SU-DHL-6 (cell line): Measurements from ENCODE around the gene NFE2L1.

Source experiments
- H2AFZ ChIP-seq: fragments of 200-600 bp; sonication (generic); 2 replicates; pipeline ENCODE4 v1.6.1; 2014; ENCODE audit warnings: low read depth, mild to moderate bottlenecking, moderate library complexity, mixed read lengths, antibody characterized with exemption, low read length; ENCODE audit not compliant: severe bottlenecking
- H3F3A ChIP-seq: fragments of 200-600 bp; shearing (Covaris generic); 2 replicates; pipeline ENCODE4 v1.6.0; 2016; ENCODE audit warnings: antibody characterized with exemption, mild to moderate bottlenecking; ENCODE audit not compliant: insufficient read depth
- H3K27ac ChIP-seq: fragments of 200-600 bp; sonication (generic); 2 replicates; pipeline ENCODE4 v1.5.1; 2016; ENCODE audit warnings: low read depth, mild to moderate bottlenecking, low read length, moderate library complexity, mixed read lengths
- H3K27me3 ChIP-seq: fragments of 200-600 bp; sonication (generic), shearing (Covaris generic); 2 replicates; pipeline ENCODE4 v1.6.0; 2014; ENCODE audit warnings: mild to moderate bottlenecking, low read length
- H3K36me3 ChIP-seq: fragments of 200-600 bp; sonication (generic); 2 replicates; pipeline ENCODE4 v1.6.1; 2014; ENCODE audit warnings: mild to moderate bottlenecking, low read length, mixed read lengths
- H3K4me2 ChIP-seq: fragments of 300-600, 200-600 bp; shearing (Covaris generic), sonication (generic); 2 replicates; pipeline ENCODE4 v1.6.0; 2014; ENCODE audit warnings: low read length, low read depth, mild to moderate bottlenecking; ENCODE audit not compliant: poor library complexity, severe bottlenecking
- H3K4me3 ChIP-seq: fragments of 200-600 bp; sonication (generic); 2 replicates; pipeline ENCODE4 v1.5.1; 2014; ENCODE audit warnings: antibody characterized with exemption, low read length, mild to moderate bottlenecking, mixed read lengths; ENCODE audit not compliant: insufficient read depth, poor library complexity, severe bottlenecking
- H3K79me2 ChIP-seq: fragments of 200-600 bp; sonication (generic); 2 replicates; pipeline ENCODE4 v1.6.1; 2014; ENCODE audit warnings: mild to moderate bottlenecking, low read length, moderate library complexity; ENCODE audit not compliant: insufficient read depth
- H3K9ac ChIP-seq: fragments of 200-600 bp; sonication (generic); 2 replicates; pipeline ENCODE4 v1.7.0; 2014; ENCODE audit warnings: mild to moderate bottlenecking, low read length
- H3K9me2 ChIP-seq: fragments of 200-600 bp; sonication (generic); replicated peaks from 2 replicates; pipeline ENCODE4 v1.6.1; 2014; ENCODE audit warnings: low read length; ENCODE audit not compliant: insufficient read depth
- H3K9me3 ChIP-seq: fragments of 200-600 bp; sonication (generic); 2 replicates; pipeline ENCODE4 v1.6.1; 2014; ENCODE audit warnings: low read length, mixed read lengths; ENCODE audit not compliant: insufficient read depth
- H4K20me1 ChIP-seq: fragments of 200-600 bp; sonication (generic); 2 replicates; pipeline ENCODE4 v1.6.1; 2014; ENCODE audit warnings: low read depth, mild to moderate bottlenecking, antibody characterized with exemption, low read length, moderate library complexity, mixed read lengths
- EZH2phosphoT487 ChIP-seq: fragments of 200-600 bp; sonication (generic), shearing (Covaris generic); conservative IDR thresholded peaks from 2 replicates; pipeline ENCODE4 v1.6.1; 2018; ENCODE audit warnings: mild to moderate bottlenecking, antibody characterized with exemption, low read length, moderate library complexity, mixed read lengths
- TF ChIP-seq, protein P1 (sequence below): fragments of 200-600 bp; sonication (generic); IDR thresholded peaks from one replicate; pipeline ENCODE4 v1.5.1; 2017; ENCODE audit warnings: antibody characterized with exemption, mild to moderate bottlenecking, low read length, moderate library complexity; ENCODE audit not compliant: insufficient read depth, poor library complexity, severe bottlenecking

NFE2L1 gene

DNA sequence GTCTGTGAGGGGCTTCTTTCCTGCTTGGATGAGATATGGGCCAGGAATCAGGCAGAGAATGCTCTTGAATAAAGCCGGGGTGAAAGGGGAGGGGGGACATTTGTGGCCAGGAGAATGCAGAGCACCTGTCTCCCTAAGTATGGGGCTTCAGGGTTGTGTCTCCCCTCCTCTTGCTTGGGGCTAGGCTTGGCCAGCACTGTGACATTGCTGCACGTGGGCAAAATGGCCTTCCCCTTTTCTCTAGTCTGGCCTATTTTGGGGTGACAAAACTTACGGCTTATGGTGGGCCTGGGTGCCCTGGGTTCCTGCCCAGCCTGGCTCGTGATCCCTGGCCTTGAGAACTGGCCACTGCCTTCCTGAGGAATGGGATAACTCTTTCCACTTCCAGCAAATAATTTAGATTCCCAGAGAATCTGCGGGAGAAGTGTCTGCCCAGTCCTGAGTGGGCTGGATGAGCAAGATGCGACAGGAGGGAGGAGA, 5.6 kb downstream of the NFE2L1 start:
- H3F3A ChIP-seq, result peaks cover 3% of the 10 kb centered on the region; the same call in 1 of the 2 replicates
- no peak overlapping the region; the same call in 1 of the 2 replicates for H3K27ac ChIP-seq
- H3K9me3 ChIP-seq, result no peaks in the 10 kb centered on the region
- H3K9ac ChIP-seq, result 0 out of 2 replicates have a peak overlapping the region, but pooled peaks have one; percentile 6
- H2AFZ ChIP-seq, result no peak overlapping the region
- no peak for TF ChIP-seq EZH2phosphoT487
- TF ChIP-seq, protein P1, sequence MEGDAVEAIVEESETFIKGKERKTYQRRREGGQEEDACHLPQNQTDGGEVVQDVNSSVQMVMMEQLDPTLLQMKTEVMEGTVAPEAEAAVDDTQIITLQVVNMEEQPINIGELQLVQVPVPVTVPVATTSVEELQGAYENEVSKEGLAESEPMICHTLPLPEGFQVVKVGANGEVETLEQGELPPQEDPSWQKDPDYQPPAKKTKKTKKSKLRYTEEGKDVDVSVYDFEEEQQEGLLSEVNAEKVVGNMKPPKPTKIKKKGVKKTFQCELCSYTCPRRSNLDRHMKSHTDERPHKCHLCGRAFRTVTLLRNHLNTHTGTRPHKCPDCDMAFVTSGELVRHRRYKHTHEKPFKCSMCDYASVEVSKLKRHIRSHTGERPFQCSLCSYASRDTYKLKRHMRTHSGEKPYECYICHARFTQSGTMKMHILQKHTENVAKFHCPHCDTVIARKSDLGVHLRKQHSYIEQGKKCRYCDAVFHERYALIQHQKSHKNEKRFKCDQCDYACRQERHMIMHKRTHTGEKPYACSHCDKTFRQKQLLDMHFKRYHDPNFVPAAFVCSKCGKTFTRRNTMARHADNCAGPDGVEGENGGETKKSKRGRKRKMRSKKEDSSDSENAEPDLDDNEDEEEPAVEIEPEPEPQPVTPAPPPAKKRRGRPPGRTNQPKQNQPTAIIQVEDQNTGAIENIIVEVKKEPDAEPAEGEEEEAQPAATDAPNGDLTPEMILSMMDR, result no peak
- H3K79me2 ChIP-seq, result peaks cover 68% of the 10 kb centered on the region
- peaks cover 5% of the 10 kb centered on the region; the same call in 1 of the 2 replicates for H3K36me3 ChIP-seq
- no peak overlapping the region for H3K4me3 ChIP-seq
- no peaks in the 10 kb centered on the region for H3K27me3 ChIP-seq
- H4K20me1 ChIP-seq, result no peaks in the 10 kb centered on the region
- peak overlapping the region; percentile 40 for H3K4me2 ChIP-seq
- H3K9me2 ChIP-seq, result no peaks in the 10 kb centered on the region

DNA sequence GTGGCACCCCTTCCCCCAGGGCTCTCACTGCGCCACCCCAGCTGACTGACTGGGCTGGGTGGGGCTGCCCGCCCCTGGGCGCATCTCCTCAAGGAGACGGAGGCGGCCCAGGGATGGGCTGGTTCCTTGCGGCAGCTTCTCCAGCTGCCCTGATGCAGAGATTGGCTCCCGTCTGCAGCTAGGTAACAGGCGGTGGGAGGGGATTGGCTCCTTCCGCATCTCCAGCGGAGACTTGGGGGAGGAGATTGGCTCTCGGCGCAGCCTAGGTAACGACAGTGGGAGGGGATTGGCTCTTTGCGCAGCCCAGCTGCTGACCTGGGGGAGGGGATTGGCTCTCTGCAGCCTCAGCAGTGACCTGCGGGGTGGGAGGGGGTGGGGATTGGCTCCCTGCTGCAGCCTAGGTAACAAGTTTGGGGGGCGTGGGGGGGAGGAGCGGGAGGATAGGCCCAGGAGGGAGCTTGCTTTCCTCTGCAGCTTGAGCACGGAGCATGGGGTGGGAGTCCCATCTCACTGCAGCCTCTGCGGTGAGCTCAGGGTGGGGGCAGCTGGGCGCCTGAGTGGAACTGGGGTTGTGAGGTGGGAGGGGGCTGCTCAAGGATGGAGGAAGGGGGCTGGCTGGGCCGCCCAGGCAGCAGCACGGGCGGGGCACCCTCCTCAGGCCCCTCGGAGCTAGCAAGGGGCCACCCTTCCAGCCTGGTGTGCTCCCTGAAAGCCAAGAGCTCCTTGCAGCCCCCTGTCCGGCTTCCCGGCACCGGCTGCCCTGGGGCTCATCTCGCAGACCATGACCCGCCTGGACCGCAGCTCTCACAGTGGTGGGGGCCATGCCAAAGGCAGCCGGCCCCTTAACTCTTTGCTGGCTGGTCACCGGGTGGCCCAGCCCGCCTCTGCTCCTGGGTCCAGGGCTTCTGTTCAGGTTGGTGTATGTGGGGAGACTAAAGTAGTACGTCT, 6.4 kb downstream of the NFE2L1 start:
- Histone ChIP-seq H3K27ac (peak overlapping the region; percentile 82), H3K4me3 (no peak overlapping the region), H3K9ac (peak overlapping the region; percentile 50; the same call in 1 of the 2 replicates), H4K20me1 (no peaks in the 10 kb centered on the region), H3K36me3 (peaks cover 9% of the 10 kb centered on the region; the same call in 1 of the 2 replicates), H3K79me2 (peaks cover 61% of the 10 kb centered on the region), H3F3A (peaks cover 3% of the 10 kb centered on the region; the same call in 1 of the 2 replicates), H2AFZ (no peak overlapping the region), H3K9me3 (no peaks in the 10 kb centered on the region), H3K4me2 (peak overlapping the region; percentile 50), H3K27me3 (no peaks in the 10 kb centered on the region), H3K9me2 (no peaks in the 10 kb centered on the region)
- TF ChIP-seq EZH2phosphoT487, result no peak
- TF ChIP-seq, protein P1, result no peak

DNA sequence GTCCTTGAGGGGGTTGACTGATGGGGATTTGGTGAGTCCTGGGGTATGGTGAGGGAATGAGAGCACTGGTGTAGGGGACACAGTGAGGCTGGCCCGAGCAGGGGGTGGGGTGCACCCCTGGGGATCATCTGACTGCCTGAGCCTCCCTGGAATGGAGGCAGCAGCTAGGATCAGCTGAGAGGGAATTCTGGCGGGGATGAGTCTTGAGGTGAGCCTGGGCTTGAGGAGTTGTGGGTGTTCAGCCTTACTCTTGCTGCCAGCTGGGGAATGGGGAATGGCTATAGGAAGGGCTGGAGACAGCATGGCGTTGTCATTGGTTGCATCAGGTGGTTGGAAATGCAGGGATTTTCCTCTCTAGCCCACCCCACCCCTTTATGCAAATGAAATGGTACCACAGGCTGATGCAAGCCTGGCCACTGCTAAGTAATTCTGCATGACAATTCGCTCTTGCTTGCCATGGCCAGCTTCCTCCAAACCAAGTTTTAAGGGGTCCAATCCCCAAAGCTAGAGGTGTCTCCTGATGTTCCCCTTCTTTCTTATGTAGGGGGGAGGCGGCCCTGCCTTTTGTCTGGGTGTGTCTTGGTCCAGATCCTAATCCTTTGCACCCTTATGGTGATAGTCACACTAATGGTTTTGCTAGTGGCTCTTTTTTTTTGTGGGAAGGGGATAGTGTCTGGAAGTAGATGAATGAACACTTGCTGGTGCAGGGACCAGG, 7.5 kb downstream of the NFE2L1 start:
- peaks cover 3% of the 10 kb centered on the region; the same call in 1 of the 2 replicates for H3F3A ChIP-seq
- peak overlapping the region; percentile 50 for H3K4me2 ChIP-seq
- no peak overlapping the region for H3K4me3 ChIP-seq
- H3K9me2 ChIP-seq, result no peaks in the 10 kb centered on the region
- TF ChIP-seq, protein P1, result no peak
- no peak for TF ChIP-seq EZH2phosphoT487
- H3K9ac ChIP-seq, result peak overlapping the region; percentile 50; the same call in 1 of the 2 replicates
- peaks cover 50% of the 10 kb centered on the region for H3K79me2 ChIP-seq
- peak overlapping the region; percentile 82 for H3K27ac ChIP-seq
- H4K20me1 ChIP-seq, result no peaks in the 10 kb centered on the region
- no peak overlapping the region for H2AFZ ChIP-seq
- no peaks in the 10 kb centered on the region for H3K9me3 ChIP-seq
- H3K27me3 ChIP-seq, result no peaks in the 10 kb centered on the region
- H3K36me3 ChIP-seq, result peaks cover 11% of the 10 kb centered on the region; the same call in 1 of the 2 replicates
